Measurements from ENCODE around the gene TNS1. TPM values are rescaled to one million over a fixed set of nuclear protein-coding genes. Genes with fewer than 3 reads are reported as not detected.

The TNS1 gene
- total RNA-seq, 1 donor from 2014 or later: 54.5 TPM

- no peak for TF ChIP-seq CTCF (IDR thresholded peaks at IDR 0.05; ENCODE audit: insufficient read depth, low read length, poor library complexity, severe bottlenecking)
- Histone ChIP-seq H3K36me3 (ENCODE audit: control insufficient read depth, insufficient read depth, low read length) (peaks cover 2% of the 10 kb centered on the region), H3K4me3 (ENCODE audit: low read depth, low read length) (no peak overlapping the region), H3K27me3 (ENCODE audit: control insufficient read depth, insufficient read depth, low read length) (no peaks in the 10 kb centered on the region)
- DNase-seq (ENCODE audit: low read depth): no peak
Observed at GRCh38 chr2:217805668-217806481, 196.9 kb downstream of the TNS1 start.

- H3K4me3 ChIP-seq (ENCODE audit: low read depth, low read length): no peak overlapping the region
- peaks cover 2% of the 10 kb centered on the region for H3K36me3 ChIP-seq (ENCODE audit: control insufficient read depth, insufficient read depth, low read length)
- no peaks in the 10 kb centered on the region for H3K27me3 ChIP-seq (ENCODE audit: control insufficient read depth, insufficient read depth, low read length)
- no peak for DNase-seq (ENCODE audit: low read depth)
- TF ChIP-seq CTCF (IDR thresholded peaks at IDR 0.05; ENCODE audit: insufficient read depth, low read length, poor library complexity, severe bottlenecking): no peak
Observed at GRCh38 chr2:217804791-217805667, 197.8 kb downstream of the TNS1 start.

GRCh38 chr2:217804338-217804737, 198.5 kb downstream of the TNS1 start:
- H3K4me3 ChIP-seq (ENCODE audit: low read depth, low read length): no peak overlapping the region
- no peak for DNase-seq (ENCODE audit: low read depth)
- TF ChIP-seq CTCF (IDR thresholded peaks at IDR 0.05; ENCODE audit: insufficient read depth, low read length, poor library complexity, severe bottlenecking): no peak
- H3K36me3 ChIP-seq (ENCODE audit: control insufficient read depth, insufficient read depth, low read length): no peaks in the 10 kb centered on the region
- no peaks in the 10 kb centered on the region for H3K27me3 ChIP-seq (ENCODE audit: control insufficient read depth, insufficient read depth, low read length)

DNA sequence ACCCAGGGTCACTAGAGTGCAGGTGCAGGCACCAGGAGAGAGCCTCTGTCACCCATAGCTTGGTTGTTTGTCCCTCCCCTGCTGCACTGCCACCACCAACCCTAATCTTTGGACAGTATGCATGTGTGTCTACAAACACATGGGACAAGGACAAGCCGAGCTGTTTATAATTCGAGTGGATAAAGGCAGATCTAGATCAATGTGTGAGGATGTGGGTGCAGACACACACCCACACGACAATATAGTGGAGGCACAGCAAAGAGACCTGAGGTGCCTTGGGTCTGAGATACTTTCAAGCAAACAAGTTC, 199.2 kb downstream of the TNS1 start:
- TF ChIP-seq CTCF (IDR thresholded peaks at IDR 0.05; ENCODE audit: insufficient read depth, low read length, poor library complexity, severe bottlenecking): no peak
- Histone ChIP-seq H3K36me3 (ENCODE audit: control insufficient read depth, insufficient read depth, low read length) (no peaks in the 10 kb centered on the region), H3K4me3 (ENCODE audit: low read depth, low read length) (no peak overlapping the region), H3K27me3 (ENCODE audit: control insufficient read depth, insufficient read depth, low read length) (no peaks in the 10 kb centered on the region)
- no peak for DNase-seq (ENCODE audit: low read depth)

DNA sequence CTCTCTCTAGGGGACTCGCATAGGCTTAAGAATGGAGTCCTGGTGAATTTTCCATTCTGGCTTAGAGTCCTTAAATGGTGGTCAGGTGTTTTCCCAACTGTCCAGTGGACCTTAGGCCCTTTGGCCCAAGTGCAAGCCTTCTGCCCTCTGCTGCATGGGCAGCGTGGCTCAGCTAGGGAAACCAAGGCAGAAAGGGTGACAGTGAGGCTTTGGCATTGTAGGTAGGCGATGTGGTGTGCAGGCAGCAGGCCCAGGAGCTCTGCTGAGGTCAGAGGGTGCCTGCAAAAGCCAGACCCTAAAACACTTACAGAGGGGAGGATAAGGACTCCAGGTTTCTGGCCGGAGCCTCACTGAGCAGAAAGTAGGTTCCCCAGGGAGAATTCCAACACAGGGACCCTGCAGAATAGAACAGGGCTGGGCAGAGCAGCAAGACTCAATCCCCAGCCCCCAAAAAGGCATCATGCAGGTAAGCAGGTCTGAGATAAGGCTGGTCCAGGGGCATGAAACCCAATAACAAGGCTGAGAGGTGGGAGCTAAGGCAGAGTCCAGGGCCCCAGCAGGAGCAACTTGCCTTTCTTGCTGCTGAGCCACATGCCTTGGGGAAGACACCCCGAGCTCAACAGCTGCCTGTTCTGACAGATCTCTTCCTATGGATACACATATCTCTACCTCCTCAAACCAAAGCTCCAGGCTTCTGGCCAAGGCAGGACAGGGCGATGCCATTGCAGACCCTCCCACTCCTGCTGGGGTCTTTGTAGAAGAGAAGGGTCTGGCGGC, 199.7 kb downstream of the TNS1 start:
- Histone ChIP-seq H3K4me3 (ENCODE audit: low read depth, low read length) (no peak overlapping the region), H3K27me3 (ENCODE audit: control insufficient read depth, insufficient read depth, low read length) (no peaks in the 10 kb centered on the region), H3K36me3 (ENCODE audit: control insufficient read depth, insufficient read depth, low read length) (no peaks in the 10 kb centered on the region)
- TF ChIP-seq CTCF (IDR thresholded peaks at IDR 0.05; ENCODE audit: insufficient read depth, low read length, poor library complexity, severe bottlenecking): no peak
- DNase-seq (ENCODE audit: low read depth): no peak

Data from kidney epithelial cell (primary cell).